ENCODE results near the gene COG5. TPM values are rescaled to one million over a fixed set of nuclear protein-coding genes. Genes with fewer than 3 reads are reported as not detected.
A peak's percentile ranks its signal among the peaks of the same experiment; 100 is the strongest.

The COG5 gene
- total RNA-seq, 1 experiment from 2014 or later, result 29.1 TPM

DNA sequence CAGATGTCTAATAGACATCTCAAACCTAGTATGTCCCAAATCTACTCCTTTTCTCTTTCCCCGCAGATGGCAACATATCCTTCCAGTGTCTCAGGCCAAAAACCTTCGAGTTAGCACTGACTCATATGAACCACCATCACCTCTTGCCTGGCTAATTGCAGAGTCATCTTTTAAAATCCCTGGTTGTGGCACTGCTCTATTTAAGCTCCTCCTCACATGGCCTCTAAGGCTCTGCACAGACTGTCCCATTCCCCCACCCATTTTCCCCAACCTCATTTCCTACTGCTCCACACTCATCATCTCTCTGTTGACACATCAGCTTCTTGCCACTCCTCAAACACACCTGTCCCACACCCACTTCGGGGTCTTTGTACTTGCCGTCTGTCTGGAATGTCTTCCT lies 411.7 kb downstream of the COG5 start:
- POLR2A ChIA-PET, result interaction anchor here (0.6 kb wide), 1 partner anchor 16 kb away, joined by 10 read pairs; no protein-coding TSS in a partner anchor
- DNase-seq (ENCODE audit: low read depth, low spot score), result no peak
- Histone ChIP-seq H3K36me3 (ENCODE audit: control insufficient read depth, insufficient read depth, low read length) (no peaks in the 10 kb centered on the region), H3K4me1 (ENCODE audit: control insufficient read depth, insufficient read depth, low read length) (no peaks in the 10 kb centered on the region), H3K27ac (ENCODE audit: low read length) (no peak overlapping the region), H3K9me3 (ENCODE audit: control insufficient read depth, insufficient read depth, low read depth, low read length) (no peaks in the 10 kb centered on the region), H3K27me3 (ENCODE audit: control insufficient read depth, insufficient read depth, low read length) (no peaks in the 10 kb centered on the region; the same call in 1 of the 2 replicates), H3K4me3 (ENCODE audit: low read depth in 2 of 2, low read length in 2 of 2) (no peak overlapping the region)
- CTCF ChIA-PET, result no interaction called here
- intact Hi-C loops (cut with micrococcal nuclease; ENCODE audit: unreplicated experiment), result no loop called here
- no TSS peak for BruUV-seq (replicated peaks)
- TF ChIP-seq SIN3A (IDR thresholded peaks at IDR 0.05; ENCODE audit: borderline replicate concordance, insufficient read depth, low read depth, low read length) (no peak), POLR2AphosphoS5 (IDR thresholded peaks at IDR 0.05; ENCODE audit: low read depth, low read length) (no peak)
- in situ Hi-C loops (cut with HindIII; ENCODE audit: low pct_unique_long_range_greater_than_20kb, low sequenced_read_pairs), result no loop called here
- ATAC-seq, result peak; percentile 52; the same call in 1 of the 2 replicates

Other genes starting within 250 kb of the COG5 start
- not detected for gene GPR22, start 93.9 kb downstream of the COG5 start, total RNA-seq (2021; ENCODE audit: unreplicated experiment)
- 9.1 TPM for gene DUS4L, start 51 bp upstream of the COG5 start, total RNA-seq (2021; ENCODE audit: unreplicated experiment)
- gene BCAP29, start 16.3 kb upstream of the COG5 start, total RNA-seq (2021; ENCODE audit: unreplicated experiment), result 71.7 TPM
- 0.05 TPM for gene SLC26A4, start 96.9 kb upstream of the COG5 start, total RNA-seq (2021; ENCODE audit: unreplicated experiment)
- gene CBLL1, start 180.2 kb upstream of the COG5 start, total RNA-seq (2021; ENCODE audit: unreplicated experiment), result 34.7 TPM
- gene SLC26A3, start 239.3 kb upstream of the COG5 start, total RNA-seq (2021; ENCODE audit: unreplicated experiment), result 0.36 TPM